Neutrophil (primary cell): ENCODE data around the gene NKD1.

Source experiments
- H3K27ac ChIP-seq: fragments of 200-600 bp; sonication (generic); 2 replicates; pipeline ENCODE4 v1.5.1; 2016; ENCODE audit warnings: mild to moderate bottlenecking, moderate library complexity
- H3K27me3 ChIP-seq: fragments of 200-600 bp; sonication (generic); 2 replicates; pipeline ENCODE4 v1.6.0; 2016; ENCODE audit warnings: mild to moderate bottlenecking
- H3K36me3 ChIP-seq: fragments of 200-600 bp; sonication (generic); 2 replicates; pipeline ENCODE4 v1.5.1; 2017
- H3K4me1 ChIP-seq, 2 experiments: fragments of 200-600 bp in 1 of 2; sonication (generic) in 1 of 2; 1 replicate in 1 of 2; 2 replicates in 1 of 2; pipeline versions ENCODE4 v1.5.1 to v1.6.1; 2013 to 2016; ENCODE audit warnings: low read depth in 1 of 2, low read length in 1 of 2, mild to moderate bottlenecking in 1 of 2, moderate library complexity in 1 of 2; ENCODE audit not compliant: control insufficient read depth in 1 of 2, insufficient read depth in 1 of 2
- H3K4me3 ChIP-seq, 2 experiments: fragments of 200-600 bp in 1 of 2; sonication (generic) in 1 of 2; 1 replicate in 1 of 2; 2 replicates in 1 of 2; pipeline ENCODE4 v1.5.1; 2013 to 2016; ENCODE audit warnings: low read depth in 1 of 2, low read length in 1 of 2, mild to moderate bottlenecking in 1 of 2, moderate library complexity in 1 of 2
- H3K9me3 ChIP-seq: fragments of 200-600 bp; sonication (generic); 2 replicates; pipeline ENCODE4 v1.5.1; 2016
- CTCF ChIP-seq: fragments of 200-600 bp; sonication (generic); IDR thresholded peaks from 2 replicates; pipeline ENCODE4 v1.5.1; 2016; ENCODE audit warnings: antibody characterized with exemption

The NKD1 gene

DNA sequence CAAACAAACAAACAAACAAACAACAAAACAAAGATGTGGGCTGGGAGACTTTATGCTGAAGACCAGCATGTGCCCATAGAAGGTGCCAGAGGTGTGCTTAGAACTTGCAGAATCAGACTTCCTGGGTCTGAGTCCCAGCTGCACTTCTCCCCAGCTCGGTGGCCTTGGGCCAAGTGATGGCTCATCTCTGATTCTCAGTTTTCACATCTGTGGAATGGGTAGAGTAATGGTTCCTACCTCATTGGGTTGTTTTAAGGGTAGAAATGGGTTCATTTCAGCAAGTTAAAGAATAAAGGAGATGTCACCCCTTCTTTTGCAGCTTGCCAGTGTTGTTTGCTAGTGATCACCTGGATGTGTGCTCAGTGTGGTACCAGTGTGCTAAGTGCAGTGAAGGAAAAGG is 10.7 kb downstream of the NKD1 start:
- no peak overlapping the region for H3K27ac ChIP-seq
- TF ChIP-seq CTCF: no peak
- no peaks in the 10 kb centered on the region for H3K9me3 ChIP-seq
- H3K4me3 ChIP-seq: no peak overlapping the region
- H3K36me3 ChIP-seq: no peaks in the 10 kb centered on the region
- no peaks in the 10 kb centered on the region for H3K4me1 ChIP-seq
- peaks cover 7% of the 10 kb centered on the region for H3K27me3 ChIP-seq

GRCh38 chr16:50559342-50559741 is 11.1 kb downstream of the NKD1 start:
- Histone ChIP-seq H3K4me1 (no peaks in the 10 kb centered on the region), H3K9me3 (no peaks in the 10 kb centered on the region), H3K4me3 (no peak overlapping the region), H3K27ac (no peak overlapping the region), H3K36me3 (no peaks in the 10 kb centered on the region), H3K27me3 (peaks cover 7% of the 10 kb centered on the region)
- no peak for TF ChIP-seq CTCF

DNA sequence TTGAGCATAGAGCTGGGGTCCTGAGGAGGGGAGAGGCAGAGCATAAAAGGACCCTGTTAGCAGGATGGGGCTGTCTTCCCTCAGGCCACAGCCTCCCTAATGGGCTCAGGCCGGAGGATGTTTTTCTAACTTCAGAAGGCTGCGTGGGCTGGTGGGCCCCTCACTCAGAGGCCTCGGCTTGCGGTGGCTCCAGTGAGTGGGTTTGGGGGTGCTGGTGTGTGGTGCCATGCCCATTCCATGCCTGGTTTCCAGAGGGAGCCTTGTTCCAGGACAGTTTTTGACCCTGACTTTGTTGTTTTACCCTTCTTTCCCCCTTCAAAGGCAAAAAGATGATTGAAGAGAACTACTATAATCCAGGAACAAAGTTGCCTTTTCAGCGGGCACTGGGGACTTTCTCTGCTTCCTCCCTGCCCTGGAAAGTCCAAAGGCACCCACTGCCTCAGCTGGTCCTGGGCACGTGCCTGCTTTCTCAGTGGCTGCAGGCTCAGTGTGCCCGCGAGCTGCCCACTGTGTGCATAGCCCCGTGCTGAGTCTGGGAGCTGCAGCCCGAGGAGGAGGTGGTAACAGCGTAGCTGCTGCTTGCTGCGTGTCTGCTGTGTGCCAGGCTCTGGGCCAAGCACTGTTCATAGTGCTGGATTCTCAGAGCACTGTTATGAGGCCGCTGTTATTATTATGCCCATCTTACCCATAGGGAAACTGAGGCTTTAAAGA is 11.8 kb downstream of the NKD1 start:
- Histone ChIP-seq H3K36me3 (no peaks in the 10 kb centered on the region), H3K9me3 (no peaks in the 10 kb centered on the region), H3K27me3 (peaks cover 7% of the 10 kb centered on the region), H3K4me3 (no peak overlapping the region), H3K4me1 (no peaks in the 10 kb centered on the region), H3K27ac (no peak overlapping the region)
- no peak for TF ChIP-seq CTCF

- no peak for TF ChIP-seq CTCF
- Histone ChIP-seq H3K4me3 (no peak overlapping the region), H3K27me3 (peaks cover under 1% of the 10 kb centered on the region), H3K27ac (no peak overlapping the region), H3K36me3 (no peaks in the 10 kb centered on the region), H3K4me1 (no peaks in the 10 kb centered on the region), H3K9me3 (no peaks in the 10 kb centered on the region)
These were observed 13.0 kb downstream of the NKD1 start for GRCh38 chr16:50560903-50561863.

DNA sequence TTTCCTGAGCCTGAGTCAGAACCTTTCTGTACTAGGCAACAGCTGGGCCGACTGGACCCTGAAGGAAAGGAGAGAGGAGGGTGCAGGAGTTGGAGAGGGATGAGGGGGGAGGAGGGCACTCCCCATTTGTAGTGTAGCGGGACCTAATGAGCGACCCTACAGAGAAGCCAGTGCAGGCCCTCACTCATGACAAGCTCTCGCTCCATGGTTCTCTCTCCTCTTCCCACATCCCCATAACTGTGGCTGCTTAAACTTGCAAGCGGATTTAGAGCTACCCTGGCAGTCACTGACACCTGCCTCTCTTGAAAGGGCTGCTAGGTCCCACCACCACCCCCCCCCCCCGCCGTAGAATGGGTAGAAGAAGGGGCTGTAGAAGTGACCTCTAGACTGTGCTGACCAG is 14.5 kb downstream of the NKD1 start:
- Histone ChIP-seq H3K36me3 (no peaks in the 10 kb centered on the region), H3K4me1 (no peaks in the 10 kb centered on the region), H3K4me3 (no peak overlapping the region), H3K27ac (no peak overlapping the region), H3K27me3 (no peaks in the 10 kb centered on the region), H3K9me3 (no peaks in the 10 kb centered on the region)
- no peak for TF ChIP-seq CTCF
